ENCODE results near the gene SERINC5.
"Not testable (repeated sequence)": the region's sequence is repeated elsewhere in the genome, so short reads cannot be mapped to it uniquely, and the experiment has no call there.

Gene SERINC5

GRCh38 chr5:80119372-80119771 is 136.5 kb downstream of the SERINC5 start:
- TF ChIP-seq CTCF (conservative IDR thresholded peaks at IDR 0.05; ENCODE audit: low read depth, low read length) = no peak
- DNase-seq (ENCODE audit: low read depth) = no peak

GRCh38 chr5:80117446-80117845 is 138.4 kb downstream of the SERINC5 start:
- no peak for DNase-seq (ENCODE audit: low read depth)
- no peak overlapping the region for H3K4me3 ChIP-seq (ENCODE audit: low read depth, low read length)
- TF ChIP-seq CTCF (conservative IDR thresholded peaks at IDR 0.05; ENCODE audit: low read depth, low read length) = no peak

More at GRCh38 chr5:80119372-80119771, 136.5 kb downstream of the SERINC5 start:
- no peak overlapping the region for H3K4me3 ChIP-seq (ENCODE audit: low read depth, low read length)

GRCh38 chr5:80116465-80116864 is 139.4 kb downstream of the SERINC5 start:
- H3K4me3 ChIP-seq (ENCODE audit: low read depth, low read length) = no peak overlapping the region
- no peak for TF ChIP-seq CTCF (conservative IDR thresholded peaks at IDR 0.05; ENCODE audit: low read depth, low read length)
- no peak for DNase-seq (ENCODE audit: low read depth)

- DNase-seq (ENCODE audit: low read depth) = no peak
- no peak overlapping the region for H3K4me3 ChIP-seq (ENCODE audit: low read depth, low read length)
- no peak for TF ChIP-seq CTCF (conservative IDR thresholded peaks at IDR 0.05; ENCODE audit: low read depth, low read length)
Observed at GRCh38 chr5:80116000-80116399, 139.8 kb downstream of the SERINC5 start.

GRCh38 chr5:80114860-80115259 is 141.0 kb downstream of the SERINC5 start:
- H3K4me3 ChIP-seq (ENCODE audit: low read depth, low read length) = no peak overlapping the region
- DNase-seq (ENCODE audit: low read depth) = no peak
- no peak for TF ChIP-seq CTCF (conservative IDR thresholded peaks at IDR 0.05; ENCODE audit: low read depth, low read length)

GRCh38 chr5:80111376-80111990 is 144.4 kb downstream of the SERINC5 start:
- not testable (repeated sequence) for DNase-seq (ENCODE audit: low read depth); H3K4me3 ChIP-seq (ENCODE audit: low read depth, low read length)

- DNase-seq (ENCODE audit: low read depth) = no peak
- no peak overlapping the region for H3K4me3 ChIP-seq (ENCODE audit: low read depth, low read length)
- no peak for TF ChIP-seq CTCF (conservative IDR thresholded peaks at IDR 0.05; ENCODE audit: low read depth, low read length)
Observed at GRCh38 chr5:80109646-80110478, 146.0 kb downstream of the SERINC5 start.
